Natural killer cell (primary cell): ENCODE measurements around the gene ALKBH4. TPM values are rescaled to one million over a fixed set of nuclear protein-coding genes. Genes with fewer than 3 reads are reported as not detected.
"Not testable (repeated sequence)": the region's sequence is repeated elsewhere in the genome, so short reads cannot be mapped to it uniquely, and the experiment has no call there.

Experiments
- ATAC-seq, 3 donors: fragments of 150-1000 bp in 2 of 3; fragments of 200-7000 bp in 1 of 3; cut with Tn5 transposase; 1 replicate in 1 of 3; 2 replicates in 2 of 3; pipeline ENCODE4 v1.10.0; 2021; ENCODE audit warnings: mild to moderate bottlenecking in 2 of 3, moderate library complexity in 2 of 3
- DNase-seq, 2 donors: peaks; one replicate each; pipeline versions ENCODE4 v3.0.0 to v3.0.0-alpha.2; 2013 to 2021; ENCODE audit warnings: mixed read lengths in 1 of 2
- H3K27ac ChIP-seq: one replicate; pipeline ENCODE4 v1.5.1; 2013; ENCODE audit warnings: mild to moderate bottlenecking, low read length
- H3K27me3 ChIP-seq: one replicate; pipeline ENCODE4 v1.6.1; 2013; ENCODE audit warnings: low read length; ENCODE audit not compliant: control insufficient read depth, insufficient read depth
- H3K36me3 ChIP-seq: one replicate; pipeline ENCODE4 v1.6.1; 2013; ENCODE audit warnings: low read length; ENCODE audit not compliant: control insufficient read depth, insufficient read depth
- H3K4me1 ChIP-seq: one replicate; pipeline ENCODE4 v1.6.1; 2013; ENCODE audit warnings: low read length; ENCODE audit not compliant: control insufficient read depth, insufficient read depth
- H3K4me3 ChIP-seq: one replicate; pipeline ENCODE4 v1.5.1; 2013; ENCODE audit warnings: low read length
- H3K9me3 ChIP-seq: one replicate; pipeline ENCODE4 v1.6.1; 2013; ENCODE audit warnings: low read length; ENCODE audit not compliant: control insufficient read depth, insufficient read depth
- H3K27ac Mint-ChIP-seq, 2 donors: one replicate each; pipeline ENCODE4 v1.8.0; 2022; ENCODE audit warnings: mild to moderate bottlenecking in 2 of 2, mixed read lengths in 2 of 2, moderate library complexity in 1 of 2
- H3K27me3 Mint-ChIP-seq, 2 donors: one replicate each; pipeline ENCODE4 v1.8.0; 2022; ENCODE audit warnings: low read depth in 2 of 2, mixed read lengths in 2 of 2
- H3K36me3 Mint-ChIP-seq: one replicate; pipeline ENCODE4 v1.8.0; 2022; ENCODE audit warnings: mixed read lengths
- H3K4me1 Mint-ChIP-seq, 2 donors: one replicate each; pipeline ENCODE4 v1.8.0; 2022; ENCODE audit warnings: mixed read lengths in 2 of 2
- H3K4me3 Mint-ChIP-seq: one replicate; pipeline ENCODE4 v1.8.0; 2022; ENCODE audit warnings: mild to moderate bottlenecking, moderate library complexity, mixed read lengths
- H3K9me3 Mint-ChIP-seq, 2 donors: one replicate each; pipeline ENCODE4 v1.8.0; 2022; ENCODE audit warnings: mixed read lengths in 2 of 2
- WGBS: methylation state at CpG from one replicate; pipeline ENCODE4 v1.1.7; 2013; ENCODE audit warnings: missing lambda C conversion rate; ENCODE audit not compliant: insufficient coverage; 5-methylcytosine and 5-hydroxymethylcytosine counted together
- intact Hi-C: fragments of 100-400 bp; cut with micrococcal nuclease; formaldehyde crosslinking; loops from one replicate; pipeline ENCODE4 v1.14.2; 2022
- total RNA-seq, 4 donors: library from RNA; stranded (reverse); fragments of 120-200 nt in 1 of 4; gene quantifications; one replicate each; pipeline versions ENCODE4 v1.2.3 to v1.2.4, GENCODE V29; 2013 to 2022

Gene ALKBH4
- total RNA-seq, 3 donors from 2014 or later (not counting 1 experiment from before 2014, with no cell fraction given) = 4.1 to 9.2 (median 9.1) TPM

DNA sequence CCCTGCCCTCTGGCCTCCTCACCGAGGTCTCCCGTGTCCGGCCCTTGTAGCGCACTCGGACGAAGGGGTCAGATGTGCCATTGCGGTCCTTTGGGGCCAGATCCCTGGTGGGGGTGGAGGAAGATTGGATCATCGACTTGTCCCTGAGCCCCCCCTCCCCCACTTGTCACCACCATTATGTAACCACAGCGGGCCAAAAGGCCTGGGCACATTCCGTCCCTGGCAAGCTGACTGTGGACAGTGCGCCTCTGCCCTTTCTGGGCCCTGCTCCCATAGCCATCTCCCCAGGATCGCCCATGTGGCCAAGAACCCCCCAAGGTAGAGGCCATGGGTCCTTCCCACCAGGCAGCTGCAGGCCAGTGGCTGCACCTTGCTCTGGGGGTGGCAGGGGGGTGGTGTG, 38.5 kb upstream of the ALKBH4 start:
- H3K9me3 ChIP-seq, DNase-seq, H3K4me1 Mint-ChIP-seq, H3K27me3 ChIP-seq, H3K4me3 ChIP-seq, H3K36me3 Mint-ChIP-seq, H3K4me3 Mint-ChIP-seq, H3K27ac Mint-ChIP-seq, intact Hi-C loops, H3K36me3 ChIP-seq, H3K27ac ChIP-seq, H3K4me1 ChIP-seq, H3K9me3 Mint-ChIP-seq, H3K27me3 Mint-ChIP-seq: not testable (repeated sequence)
- ATAC-seq = peak in 1 of 3 donors; percentile 18
- WGBS = no CpG with 5 or more reads among the region's 12 CpGs

DNA sequence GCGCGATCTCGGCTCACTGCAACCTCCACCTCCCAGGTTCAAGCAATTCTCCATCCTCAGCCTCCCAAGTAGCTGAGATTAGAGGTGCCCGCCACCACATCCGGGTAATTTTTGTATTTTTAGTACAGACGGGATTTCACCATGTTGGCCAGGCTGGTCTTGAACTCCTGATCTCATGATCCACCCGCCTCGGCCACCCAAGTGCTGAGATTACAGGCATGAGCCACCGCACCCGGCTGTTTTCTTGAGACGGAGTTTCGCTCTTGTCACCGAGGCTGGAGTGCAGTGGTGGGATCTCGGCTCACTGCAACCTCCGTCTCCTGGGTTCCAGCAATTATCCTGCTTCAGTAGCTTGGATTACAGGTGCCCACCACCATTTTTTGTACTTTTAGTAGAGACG, 33.7 kb upstream of the ALKBH4 start:
- H3K9me3 ChIP-seq, DNase-seq, H3K27me3 Mint-ChIP-seq, H3K4me3 Mint-ChIP-seq, H3K4me1 Mint-ChIP-seq, H3K4me1 ChIP-seq, H3K9me3 Mint-ChIP-seq, H3K27me3 ChIP-seq, ATAC-seq, H3K36me3 ChIP-seq, H3K27ac ChIP-seq, intact Hi-C loops, H3K27ac Mint-ChIP-seq, H3K4me3 ChIP-seq, H3K36me3 Mint-ChIP-seq: not testable (repeated sequence)
- 95% methylated on average over 4 of the region's 16 CpGs for WGBS

DNA sequence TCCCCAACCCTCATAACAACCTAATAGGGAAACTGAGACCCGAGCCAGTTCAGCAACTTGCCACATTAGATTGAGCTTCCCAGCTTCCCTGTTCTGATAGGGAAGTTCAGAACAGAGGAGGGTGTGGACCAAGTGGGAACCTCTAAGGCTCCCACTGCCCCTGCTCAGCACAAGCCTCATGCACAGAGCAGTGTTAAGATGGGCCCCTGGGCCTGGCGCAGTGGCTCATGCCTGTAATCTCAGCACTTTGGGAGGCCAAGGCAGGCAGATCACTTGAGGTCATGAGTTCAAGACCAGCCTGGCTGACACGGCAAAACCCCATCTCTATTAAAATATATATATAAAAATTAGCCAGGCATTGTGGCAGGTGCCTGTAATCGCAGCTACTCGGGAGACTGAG, 32.6 kb upstream of the ALKBH4 start:
- H3K4me1 Mint-ChIP-seq, H3K4me3 ChIP-seq, DNase-seq, ATAC-seq, H3K4me3 Mint-ChIP-seq, H3K36me3 Mint-ChIP-seq, H3K9me3 ChIP-seq, H3K36me3 ChIP-seq, H3K27me3 ChIP-seq, H3K4me1 ChIP-seq, H3K27me3 Mint-ChIP-seq, intact Hi-C loops, H3K27ac Mint-ChIP-seq, H3K9me3 Mint-ChIP-seq, H3K27ac ChIP-seq: not testable (repeated sequence)
- no CpG with 5 or more reads among the region's 5 CpGs for WGBS

DNA sequence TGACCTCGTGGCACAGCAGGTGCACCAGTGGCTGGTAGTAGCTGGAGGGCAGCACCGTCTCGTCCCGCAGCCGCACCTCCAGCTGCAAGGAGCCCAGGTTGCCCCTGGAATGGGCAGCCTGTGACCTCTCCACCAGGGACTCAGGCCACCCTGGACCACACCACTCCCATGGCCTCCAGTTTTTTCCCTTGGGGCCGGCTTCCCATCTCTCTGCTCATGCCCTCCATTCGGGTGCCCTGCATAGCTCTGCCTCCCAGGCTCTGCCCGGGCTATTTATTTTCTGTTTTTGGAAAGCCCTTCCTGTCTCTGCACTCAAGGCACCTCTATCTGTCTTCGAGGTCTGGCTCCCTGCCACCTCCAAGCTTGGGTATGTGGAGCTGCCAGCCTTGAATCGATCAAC, 32.2 kb upstream of the ALKBH4 start:
- H3K36me3 ChIP-seq, H3K4me1 ChIP-seq, H3K9me3 Mint-ChIP-seq, H3K27ac Mint-ChIP-seq, H3K27me3 Mint-ChIP-seq, H3K9me3 ChIP-seq, H3K4me1 Mint-ChIP-seq, ATAC-seq, H3K36me3 Mint-ChIP-seq, intact Hi-C loops, H3K4me3 Mint-ChIP-seq, H3K4me3 ChIP-seq, H3K27ac ChIP-seq, H3K27me3 ChIP-seq: not testable (repeated sequence)
- peak in 1 of 2 donors; percentile 17 for DNase-seq
- WGBS = 80% methylated on average over 1 of the region's 10 CpGs

DNA sequence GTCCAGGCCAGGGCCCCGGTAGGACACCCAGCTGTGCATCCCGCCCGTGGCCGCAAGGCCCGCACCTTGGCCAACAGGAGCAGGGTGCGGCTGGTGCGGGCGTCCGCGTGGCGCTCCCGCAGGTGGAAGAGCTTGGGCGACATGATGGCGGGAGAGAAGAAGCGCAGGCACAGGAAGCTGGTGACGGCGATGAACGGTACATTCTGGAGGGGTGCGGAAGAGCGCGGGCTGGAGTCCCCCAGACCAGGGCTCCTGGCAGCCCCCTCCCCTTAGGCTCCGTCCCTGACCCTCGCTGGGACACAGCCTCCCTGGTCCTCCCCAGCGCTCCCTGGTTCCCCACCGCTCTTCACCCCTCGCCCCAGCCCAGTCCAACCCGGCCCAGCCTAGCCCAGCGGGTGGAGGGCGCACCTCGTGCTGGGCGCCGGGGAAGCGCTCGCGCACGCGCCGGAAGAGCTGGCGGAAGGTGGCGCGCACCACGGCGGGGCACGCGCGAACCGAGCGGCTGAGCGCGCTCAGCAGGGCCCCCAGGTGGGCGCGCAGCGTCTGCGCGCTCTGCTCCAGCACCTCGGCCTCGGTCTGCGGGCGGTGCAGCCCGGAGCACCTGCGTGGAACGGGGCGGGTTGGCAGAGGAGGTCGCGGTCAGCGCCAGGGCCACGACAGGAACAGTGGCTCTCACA, 29.9 kb upstream of the ALKBH4 start:
- H3K9me3 ChIP-seq, H3K36me3 Mint-ChIP-seq, H3K27ac ChIP-seq, H3K27me3 Mint-ChIP-seq, H3K36me3 ChIP-seq, H3K27me3 ChIP-seq, H3K4me1 Mint-ChIP-seq, DNase-seq, H3K4me3 Mint-ChIP-seq, intact Hi-C loops, H3K4me1 ChIP-seq, H3K9me3 Mint-ChIP-seq, H3K27ac Mint-ChIP-seq, H3K4me3 ChIP-seq: not testable (repeated sequence)
- no CpG with 5 or more reads among the region's 67 CpGs for whole genome bisulfite sequencing
- peak; percentile 76 to 85 (median 78) for ATAC-seq

DNA sequence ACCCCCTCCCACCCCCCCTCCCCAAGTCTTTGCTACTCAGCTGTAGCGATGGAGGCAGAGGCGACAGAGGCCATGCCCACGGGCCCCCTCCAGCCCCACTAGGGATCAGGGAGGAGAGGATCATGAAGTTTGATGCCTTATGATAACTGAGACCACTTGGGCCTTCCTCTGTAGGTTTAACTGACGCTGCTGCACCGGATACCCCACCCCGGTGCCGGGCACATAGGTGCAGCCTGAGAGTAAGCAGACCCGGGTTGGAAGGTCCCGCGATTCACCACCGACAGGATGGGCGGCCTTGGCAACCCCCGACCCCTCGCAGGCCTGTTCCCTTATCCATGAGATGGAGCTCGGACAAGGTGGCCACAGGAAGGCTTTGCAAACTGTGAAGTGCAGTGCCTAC, 29.4 kb upstream of the ALKBH4 start:
- H3K36me3 Mint-ChIP-seq = not testable (repeated sequence)

DNA sequence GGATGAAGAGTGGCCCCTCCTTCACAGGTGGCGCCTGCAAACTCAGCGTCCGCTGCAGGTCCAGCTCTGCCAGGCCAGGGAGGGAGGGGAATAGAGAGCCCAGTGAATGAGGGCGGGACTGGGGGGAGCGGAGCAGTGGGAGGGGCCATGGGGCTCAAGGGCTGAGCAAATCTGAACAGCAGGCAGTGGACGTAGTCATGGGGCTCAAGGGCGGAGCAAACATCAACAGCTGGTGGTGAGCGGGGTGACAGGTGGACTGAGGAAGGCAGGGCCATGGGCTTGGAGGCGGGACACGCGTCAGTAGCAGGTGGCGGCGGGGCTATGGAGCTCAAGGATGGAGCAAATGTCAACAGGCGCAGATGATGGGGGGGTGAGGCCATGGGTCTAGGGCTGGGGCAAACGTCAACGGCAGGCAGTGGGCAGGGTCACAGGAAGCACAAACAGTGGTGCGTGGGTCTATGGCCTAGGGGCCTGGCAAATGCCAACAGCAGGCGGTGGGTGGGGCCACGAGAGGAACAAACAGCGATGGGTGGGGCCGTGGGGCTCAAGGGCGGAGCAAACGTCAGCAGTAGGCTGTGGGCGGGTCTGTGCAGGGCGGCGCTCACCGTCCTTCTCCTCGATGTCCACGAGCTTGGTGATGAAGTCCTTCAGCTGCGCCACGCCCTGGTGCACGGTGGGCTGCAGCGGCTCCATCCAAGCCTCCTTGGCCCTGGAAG, 28.7 kb upstream of the ALKBH4 start:
- H3K36me3 ChIP-seq, H3K27me3 ChIP-seq, H3K9me3 ChIP-seq, H3K4me3 Mint-ChIP-seq, H3K36me3 Mint-ChIP-seq, intact Hi-C loops, H3K4me1 Mint-ChIP-seq, H3K27ac ChIP-seq, H3K4me3 ChIP-seq, H3K4me1 ChIP-seq, H3K9me3 Mint-ChIP-seq, H3K27ac Mint-ChIP-seq, H3K27me3 Mint-ChIP-seq: not testable (repeated sequence)
- DNase-seq (peak in 1 of 2 donors; percentile 38), ATAC-seq (peak; percentile 56 to 78 (median 57))
- WGBS = no CpG with 5 or more reads among the region's 33 CpGs

More for the DNA sequence above, 29.4 kb upstream of the ALKBH4 start:
- whole genome bisulfite sequencing = 13% methylated on average over 4 of the region's 15 CpGs
- H3K9me3 ChIP-seq, intact Hi-C loops, H3K27me3 ChIP-seq, H3K27me3 Mint-ChIP-seq, H3K4me1 ChIP-seq, H3K4me3 Mint-ChIP-seq, H3K27ac Mint-ChIP-seq, H3K27ac ChIP-seq, ATAC-seq, DNase-seq, H3K36me3 ChIP-seq, H3K4me1 Mint-ChIP-seq, H3K9me3 Mint-ChIP-seq: not testable (repeated sequence)
- peak overlapping the region; percentile 17 for H3K4me3 ChIP-seq

DNA sequence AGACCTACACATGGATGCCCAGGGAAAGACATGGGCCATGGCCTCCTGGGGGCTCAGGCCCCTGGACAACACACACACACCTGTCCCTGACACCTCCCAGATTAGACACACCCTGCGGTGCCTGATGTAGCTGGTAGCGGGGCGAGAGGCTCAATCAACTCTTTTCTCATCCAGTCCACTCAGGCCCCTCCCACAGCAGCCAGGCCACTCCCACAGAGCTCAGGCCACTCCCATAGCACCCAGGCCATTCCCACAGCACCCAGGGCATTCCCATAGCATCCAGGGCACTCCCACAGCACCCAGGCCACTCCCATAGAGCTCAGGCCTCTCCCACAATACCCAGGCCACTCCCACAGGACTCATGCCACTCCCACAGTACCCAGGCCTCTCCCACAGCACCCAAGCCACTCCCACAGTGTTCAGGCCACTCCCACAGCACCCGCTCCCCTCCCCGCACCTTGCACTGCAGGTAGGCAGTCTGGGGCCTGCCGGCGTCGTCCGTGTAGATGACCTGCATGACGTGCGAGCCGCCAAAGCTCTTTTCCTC, 25.9 kb upstream of the ALKBH4 start:
- DNase-seq (peak in 1 of 2 donors; percentile 49), ATAC-seq (peak; percentile 40 to 60 (median 41))
- H3K4me3 Mint-ChIP-seq, H3K27me3 Mint-ChIP-seq, H3K4me1 Mint-ChIP-seq, H3K9me3 Mint-ChIP-seq, H3K27ac Mint-ChIP-seq, H3K9me3 ChIP-seq, H3K36me3 Mint-ChIP-seq, H3K36me3 ChIP-seq, intact Hi-C loops, H3K4me1 ChIP-seq, H3K27ac ChIP-seq, H3K27me3 ChIP-seq, H3K4me3 ChIP-seq: not testable (repeated sequence)
- WGBS = 100% methylated on average over 2 of the region's 12 CpGs
